HG03442 (cell line): Measurements from ENCODE around the gene ASNSD1.

Source experiments
- ATAC-seq: cut with Tn5 transposase; IDR thresholded peaks from one replicate; pipeline ENCODE4 v1.9.1; 2021; ENCODE audit warnings: mild to moderate bottlenecking, moderate library complexity; ENCODE audit not compliant: unreplicated experiment

The ASNSD1 gene

DNA sequence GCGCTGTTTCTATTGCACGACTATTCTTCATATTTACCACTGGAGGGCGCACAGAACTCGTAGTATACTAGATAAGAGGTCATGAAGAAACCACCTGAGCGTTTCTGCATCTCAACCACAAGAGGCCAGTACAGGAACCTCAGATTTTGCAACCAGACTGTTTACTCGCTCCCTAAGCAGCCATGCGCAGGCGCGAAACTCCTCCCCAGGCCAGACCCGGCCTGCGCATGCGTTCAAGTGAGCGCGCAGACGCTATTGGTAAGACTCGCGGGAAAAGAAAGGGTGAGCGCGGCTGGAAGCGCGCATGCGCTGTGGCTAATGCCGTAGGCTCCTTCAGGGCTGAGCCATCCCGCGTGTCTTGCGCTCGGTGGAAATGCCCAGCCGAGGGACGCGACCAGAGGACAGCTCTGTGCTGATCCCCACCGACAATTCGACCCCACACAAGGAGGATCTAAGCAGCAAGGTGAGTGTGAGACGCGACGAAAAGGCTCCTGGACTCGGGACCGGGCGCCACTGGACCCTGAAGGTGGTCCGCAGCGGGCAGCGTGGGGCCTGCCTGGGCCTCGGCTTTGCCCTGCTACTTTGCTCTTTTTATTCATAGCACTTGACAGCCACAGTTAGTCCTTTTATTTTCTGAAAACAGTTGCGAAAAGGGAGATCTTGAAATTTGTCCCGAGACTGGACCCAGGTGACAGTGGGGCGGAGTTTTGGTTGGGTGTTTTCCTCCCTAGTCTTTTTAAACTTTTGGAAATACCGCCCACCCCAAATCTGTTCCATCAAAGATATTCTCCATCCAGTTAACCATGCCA lies at the start of gene ASNSD1:
Gene ASNSD1, plus strand, starts transcription at position 312 of the 809 bp plus-strand sequence. CDS start 4,674 bp downstream, outside the sequence.
- ATAC-seq: peak; percentile 91

- ATAC-seq: no peak
These were observed 48.1 kb upstream of the ASNSD1 start for GRCh38 chr2:189613077-189613636.

GRCh38 chr2:189613650-189614420 lies 47.4 kb upstream of the ASNSD1 start:
- ATAC-seq: no peak

GRCh38 chr2:189614585-189614984 lies 46.7 kb upstream of the ASNSD1 start:
- no peak for ATAC-seq

- ATAC-seq: no peak
These were observed 43.1 kb upstream of the ASNSD1 start for GRCh38 chr2:189618197-189618596.

DNA sequence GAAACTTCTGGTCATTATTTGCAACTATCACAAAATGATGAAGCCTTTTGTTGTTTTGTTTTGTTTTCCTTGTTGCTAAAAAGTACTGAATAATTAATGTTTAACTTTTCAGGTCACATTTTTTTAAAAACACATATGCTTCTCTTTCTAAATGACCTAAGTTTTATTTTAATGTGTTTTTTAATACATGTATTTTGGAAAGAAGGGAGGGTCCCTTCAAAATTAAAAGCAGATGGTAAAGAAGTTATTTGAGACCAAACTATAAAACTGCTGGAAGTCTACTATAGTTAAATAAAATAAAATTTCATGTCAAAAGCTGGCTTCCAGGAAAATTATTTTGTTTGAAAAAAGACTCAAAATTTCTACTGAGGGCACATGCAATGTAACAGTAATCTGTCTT lies 39.5 kb upstream of the ASNSD1 start:
- ATAC-seq: no peak

- ATAC-seq: no peak
These were observed 38.2 kb upstream of the ASNSD1 start for GRCh38 chr2:189623049-189623448.

- no peak for ATAC-seq
These were observed 36.5 kb upstream of the ASNSD1 start for GRCh38 chr2:189624648-189625355.

- no peak for ATAC-seq
These were observed 35.6 kb upstream of the ASNSD1 start for GRCh38 chr2:189625636-189626035.

GRCh38 chr2:189627789-189628188 lies 33.5 kb upstream of the ASNSD1 start:
- ATAC-seq: no peak

DNA sequence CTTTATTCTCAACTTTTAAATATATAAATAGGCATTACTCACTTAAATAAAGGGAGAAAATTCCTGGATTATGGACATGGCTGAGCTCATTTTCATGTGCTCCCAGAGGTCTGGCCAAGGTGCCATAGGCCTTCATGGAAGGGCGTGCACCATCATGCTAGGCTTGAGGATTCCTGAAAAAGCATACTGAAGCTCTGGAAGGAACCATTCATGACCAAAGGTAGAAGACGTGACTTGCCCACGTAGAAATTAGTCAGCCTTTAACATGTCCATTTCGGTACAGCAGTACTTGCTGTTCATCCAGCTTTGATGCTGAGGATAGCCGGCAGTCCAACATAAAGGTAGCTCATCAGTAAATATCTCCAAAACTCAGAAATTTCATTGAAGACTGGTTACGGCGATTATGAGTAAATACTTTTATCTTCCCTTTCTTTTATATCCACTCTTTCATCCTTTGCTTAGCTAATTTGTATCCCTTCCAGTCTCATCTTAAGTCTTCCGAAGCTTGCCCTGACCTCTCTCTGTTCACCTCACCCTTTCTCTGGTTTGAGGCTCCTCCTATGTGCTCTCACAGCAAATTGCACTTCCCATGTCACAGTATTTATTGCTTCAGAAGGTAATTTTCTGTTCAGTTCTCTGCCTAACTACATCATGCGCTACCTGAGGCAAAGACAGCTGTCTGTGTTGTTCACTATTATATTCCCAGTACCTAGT lies 32.3 kb upstream of the ASNSD1 start:
- no peak for ATAC-seq

- no peak for ATAC-seq
These were observed 31.5 kb upstream of the ASNSD1 start for GRCh38 chr2:189629531-189630453.

DNA sequence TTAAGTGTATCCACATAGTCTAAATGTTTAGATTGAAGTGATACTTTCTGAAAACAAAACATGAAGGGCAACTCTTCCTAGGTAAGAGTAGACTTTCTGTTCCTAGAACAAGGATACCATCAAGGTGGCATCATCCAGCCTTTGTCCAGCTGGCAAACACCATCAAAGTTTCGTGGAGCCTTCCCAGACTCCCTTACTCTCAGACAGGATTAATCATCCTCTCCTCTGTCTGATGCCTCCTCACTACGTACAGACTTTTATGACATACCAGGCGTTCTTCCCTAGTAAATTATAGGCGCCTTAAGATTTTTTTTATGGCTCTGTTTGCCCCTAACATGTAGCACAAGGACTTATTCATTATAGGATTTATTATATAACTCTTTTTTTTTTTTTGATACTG lies 29.4 kb upstream of the ASNSD1 start:
- ATAC-seq: no peak

- no peak for ATAC-seq
These were observed 27.9 kb upstream of the ASNSD1 start for GRCh38 chr2:189633392-189633811.

GRCh38 chr2:189635353-189635752 lies 25.9 kb upstream of the ASNSD1 start:
- no peak for ATAC-seq

DNA sequence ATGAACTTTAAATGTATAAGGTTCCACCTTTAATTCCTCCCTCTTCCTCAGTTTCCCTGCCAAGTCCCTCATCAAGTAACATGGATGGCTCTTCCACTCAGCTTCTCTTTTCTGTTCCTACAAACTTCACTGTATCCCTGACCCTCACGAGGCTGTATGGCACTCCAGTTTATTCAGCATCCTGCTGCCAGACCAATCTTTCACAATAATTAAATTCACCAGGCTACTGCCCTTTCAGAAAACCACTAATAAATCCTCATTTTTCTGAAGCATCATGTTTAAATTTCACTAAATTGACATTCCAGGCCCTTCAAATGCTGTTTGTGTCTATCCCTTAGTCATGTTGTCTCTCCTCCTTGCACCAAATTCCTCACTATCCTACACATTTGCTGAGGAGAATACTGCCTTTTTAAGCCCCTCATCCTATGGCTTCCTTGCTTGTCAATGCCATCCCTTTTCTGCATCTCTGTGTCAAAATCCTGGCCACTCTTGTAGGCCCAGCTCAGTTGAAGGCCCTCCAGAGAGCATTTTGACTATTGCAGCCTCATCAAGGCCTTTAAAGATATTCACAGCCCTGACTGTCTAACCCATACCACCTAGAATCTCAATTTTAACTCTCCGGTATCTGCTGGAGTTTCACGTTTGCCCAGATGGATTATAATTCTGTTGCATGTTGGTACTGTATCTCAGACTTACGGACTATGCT lies 22.8 kb upstream of the ASNSD1 start:
- ATAC-seq: no peak

DNA sequence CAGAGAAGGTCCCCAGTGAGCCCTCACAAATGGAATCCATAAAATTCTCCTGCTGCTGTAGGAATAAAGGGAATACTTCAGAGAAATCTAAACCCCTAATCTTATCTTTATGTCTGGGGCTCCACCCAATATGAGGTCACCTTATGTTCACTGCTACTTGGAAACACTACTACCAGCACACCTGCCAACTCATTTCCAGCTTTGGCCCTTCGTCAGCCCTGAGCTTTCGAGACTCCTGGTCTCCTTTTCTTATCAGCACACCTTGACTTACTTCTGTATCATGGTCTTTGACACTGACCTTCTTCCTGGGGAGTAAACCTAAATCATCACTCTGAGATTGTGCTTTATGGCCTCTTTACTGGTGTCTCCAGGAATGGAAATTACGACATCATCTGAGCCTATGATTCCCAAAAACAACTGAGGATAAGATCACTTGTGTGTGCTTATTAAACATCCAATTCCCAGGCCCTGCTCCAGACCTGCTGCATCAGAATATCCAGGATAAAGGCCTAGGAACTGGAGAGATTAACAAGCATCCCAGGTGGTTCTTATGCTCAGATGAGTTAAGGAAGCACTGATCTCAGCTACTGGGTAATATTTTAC lies 22.2 kb upstream of the ASNSD1 start:
- no peak for ATAC-seq

- ATAC-seq: no peak
These were observed 20.3 kb upstream of the ASNSD1 start for GRCh38 chr2:189641002-189641401.
